OCI-M2 (cell line): ENCODE results near the gene STXBP4.

ENCODE experiments used
- DNase-seq: peaks from one replicate; lab custom pipeline; 2025; ENCODE audit not compliant: unreplicated experiment; lab: John Stamatoyannopoulos, UW

The STXBP4 gene

GRCh38 chr17:55166506-55166905 is 197.9 kb downstream of the STXBP4 start:
- DNase-seq = no peak

- DNase-seq = no peak
These were observed 198.6 kb downstream of the STXBP4 start for GRCh38 chr17:55167024-55167725.

- DNase-seq = no peak
These were observed 200.6 kb downstream of the STXBP4 start for GRCh38 chr17:55168958-55169687.

- DNase-seq = no peak
These were observed 203.2 kb downstream of the STXBP4 start for GRCh38 chr17:55171634-55172328.

DNA sequence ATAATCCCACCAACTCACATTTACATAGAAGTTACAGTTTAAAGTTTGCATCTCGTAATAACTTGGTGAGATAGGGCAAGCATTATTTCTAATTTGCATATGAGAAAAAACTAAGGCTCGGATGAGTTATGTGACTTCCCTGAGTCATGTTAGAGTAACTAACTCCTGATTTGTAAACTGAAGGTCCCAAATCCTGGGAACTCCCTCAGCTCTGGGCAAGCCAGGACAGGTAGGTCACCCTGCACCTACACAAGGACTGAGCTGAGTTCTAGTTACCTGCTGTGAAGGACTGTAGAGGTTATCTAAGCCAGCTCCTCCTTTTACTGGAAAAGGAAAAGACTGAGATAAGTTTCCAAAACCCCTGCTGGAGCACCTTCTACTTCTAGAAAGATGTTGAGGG is 204.0 kb downstream of the STXBP4 start:
- DNase-seq = no peak

DNA sequence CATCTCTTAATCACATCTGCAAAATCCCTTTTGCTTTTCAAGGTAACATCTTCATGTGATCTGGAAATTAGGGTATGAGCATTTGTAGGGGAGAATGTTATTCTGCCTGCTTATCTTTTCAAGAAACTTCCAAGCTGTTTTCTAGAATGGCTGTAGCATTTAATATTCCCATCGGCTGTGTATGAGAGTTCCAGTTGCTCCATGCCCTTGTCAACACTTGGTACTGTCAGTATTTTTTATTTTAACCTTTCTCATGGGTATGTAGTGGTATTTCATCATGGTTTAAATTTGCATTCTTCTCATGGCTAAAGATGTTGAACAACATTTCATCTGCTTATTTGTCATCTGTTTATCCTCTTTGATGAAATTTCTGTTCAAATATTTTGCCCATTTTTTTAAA is 205.6 kb downstream of the STXBP4 start:
- no peak for DNase-seq

DNA sequence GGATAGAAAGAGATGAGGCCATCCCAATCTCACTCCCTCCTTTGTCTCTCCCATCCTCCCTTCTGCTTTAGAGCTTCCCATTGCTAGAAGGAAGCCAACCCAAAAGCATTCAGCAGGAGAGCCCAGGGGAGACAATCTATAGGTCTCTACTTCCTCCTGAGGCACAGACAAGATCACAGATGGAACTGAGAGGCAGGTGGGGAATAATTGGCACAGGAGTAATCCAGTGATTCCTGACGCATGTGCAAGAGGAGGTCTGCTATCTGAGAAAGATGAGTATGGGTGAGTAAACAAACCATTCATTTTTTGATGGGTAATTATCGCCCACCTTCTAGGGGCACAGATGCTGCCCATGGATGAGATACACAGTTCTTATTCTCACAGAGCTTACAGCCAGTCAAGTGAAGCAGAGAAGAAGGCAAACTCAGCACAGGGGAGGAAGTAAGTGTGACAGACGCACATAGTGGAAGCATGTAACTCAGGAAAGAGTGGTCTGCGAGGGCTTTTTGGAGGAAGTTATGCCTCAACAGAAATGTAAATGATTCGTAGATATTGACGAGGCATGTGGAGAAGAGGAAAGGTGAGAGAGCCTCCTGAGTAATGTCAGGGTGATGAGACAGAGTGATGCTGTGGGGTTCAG is 207.3 kb downstream of the STXBP4 start:
- no peak for DNase-seq

DNA sequence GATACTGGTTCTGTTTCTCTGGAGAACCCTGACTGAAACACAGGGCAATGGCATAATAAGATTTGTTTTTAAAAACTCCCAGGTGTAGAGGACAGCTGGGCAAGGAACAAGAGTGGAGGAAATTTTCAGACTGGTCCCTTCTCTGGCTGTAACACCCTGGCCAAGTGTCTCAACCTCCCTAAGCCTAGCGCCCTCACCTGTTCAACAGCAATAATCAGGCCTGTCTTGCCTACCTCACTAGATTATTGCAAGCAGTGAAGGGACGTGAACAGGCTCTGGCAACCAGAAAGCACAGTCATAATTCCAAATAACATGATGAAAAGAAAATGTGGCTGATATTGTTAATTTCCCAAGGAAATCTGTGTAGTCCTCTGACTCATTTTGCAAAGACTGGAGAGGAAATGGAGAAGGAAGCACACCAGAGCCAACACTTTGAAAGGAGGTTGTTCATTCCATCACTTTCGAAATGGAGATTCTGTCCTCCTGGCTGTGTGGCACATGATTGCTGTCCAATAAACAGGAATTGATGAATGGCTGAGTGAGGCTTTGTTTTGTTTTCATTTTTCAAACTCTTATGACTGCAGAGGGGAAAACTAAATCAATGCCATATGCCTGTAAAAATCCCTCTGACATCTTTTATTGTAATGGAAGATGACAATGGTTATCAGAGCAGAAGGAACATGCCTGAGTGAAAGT is 208.7 kb downstream of the STXBP4 start:
- DNase-seq = no peak

DNA sequence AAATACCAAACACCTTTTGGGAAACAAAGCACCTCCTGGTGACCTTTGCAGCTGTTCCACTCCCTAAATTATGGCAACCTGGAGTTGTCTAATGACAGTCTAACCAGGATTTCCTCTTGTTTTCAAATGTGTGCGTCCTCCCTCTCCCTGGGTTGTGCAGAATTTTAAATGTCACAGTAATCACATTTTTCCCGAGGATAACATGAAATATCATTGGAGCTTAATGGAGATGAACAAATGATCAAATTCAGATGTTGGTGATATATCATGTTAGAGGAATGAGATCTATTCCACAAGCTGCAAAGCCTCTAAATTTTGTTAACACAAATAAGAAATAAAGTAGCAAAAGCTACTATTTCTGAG is 209.3 kb downstream of the STXBP4 start:
- DNase-seq = no peak

- DNase-seq = no peak
These were observed 218.6 kb downstream of the STXBP4 start for GRCh38 chr17:55186937-55187770.

DNA sequence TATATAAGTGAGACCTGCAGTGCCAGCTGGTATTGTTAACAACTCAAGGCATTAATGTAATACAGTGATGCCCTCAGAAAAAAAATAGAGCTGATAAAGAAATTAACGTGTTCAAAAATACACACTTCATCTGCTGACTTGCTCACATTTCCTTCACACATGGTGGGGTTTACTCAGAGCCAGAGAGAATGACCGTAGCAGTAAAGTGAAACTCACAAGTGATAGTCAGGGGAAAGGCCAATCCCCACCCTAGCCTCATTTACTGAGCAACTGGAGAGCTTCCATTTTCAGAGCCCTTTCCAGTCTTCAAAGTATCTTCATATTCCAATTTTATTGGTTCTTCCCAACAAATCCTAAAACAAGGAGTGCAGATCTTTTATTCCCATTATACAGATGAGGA is 222.2 kb downstream of the STXBP4 start:
- DNase-seq = no peak

- DNase-seq = no peak
These were observed 230.3 kb downstream of the STXBP4 start for GRCh38 chr17:55198690-55199370.

GRCh38 chr17:55200904-55201303 is 232.3 kb downstream of the STXBP4 start:
- no peak for DNase-seq

GRCh38 chr17:55201308-55201932 is 232.9 kb downstream of the STXBP4 start:
- DNase-seq = no peak

- no peak for DNase-seq
These were observed 234.3 kb downstream of the STXBP4 start for GRCh38 chr17:55202896-55203295.

GRCh38 chr17:55208078-55208812 is 239.7 kb downstream of the STXBP4 start:
- no peak for DNase-seq

DNA sequence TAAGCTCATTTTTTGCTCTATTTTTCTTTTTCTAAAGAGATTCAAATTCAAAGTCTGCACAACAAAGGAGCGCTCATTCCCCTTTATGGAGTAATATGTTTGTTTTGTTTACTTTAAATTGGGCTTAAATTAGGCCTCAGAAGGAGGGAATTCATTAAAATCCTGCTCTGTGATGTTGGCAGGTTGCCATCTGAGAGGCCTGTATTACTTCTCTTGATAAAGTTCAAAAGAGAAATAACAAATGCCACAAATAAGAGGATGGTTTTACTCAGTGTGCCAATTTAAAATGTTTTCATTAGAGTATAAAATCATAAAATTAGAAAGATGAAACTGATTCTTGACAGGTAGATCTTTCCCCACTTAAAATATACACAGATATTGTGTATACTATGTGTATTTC is 241.7 kb downstream of the STXBP4 start:
- DNase-seq = no peak

- no peak for DNase-seq
These were observed 244.3 kb downstream of the STXBP4 start for GRCh38 chr17:55212880-55213279.

- no peak for DNase-seq
These were observed 247.1 kb downstream of the STXBP4 start for GRCh38 chr17:55215711-55216110.
